MM.1S (cell line): ENCODE results near the gene EPB41L4B.

Experiments
- EZH2 ChIP-seq: fragments of 300-600 bp; sonication (generic); optimal IDR thresholded peaks from 2 replicates; pipeline ENCODE3; 2017; ENCODE audit warnings: low read depth, mild to moderate bottlenecking, antibody characterized with exemption, low read length, mixed read lengths
- EZH2phosphoT487 ChIP-seq: fragments of 300-600 bp; sonication (generic); IDR thresholded peaks from 2 replicates; pipeline ENCODE4 v1.6.1; 2018; ENCODE audit warnings: antibody characterized with exemption, low read length
- TF ChIP-seq, protein P1 (sequence below): fragments of 300-600 bp; sonication (generic); IDR thresholded peaks from 2 replicates; pipeline ENCODE4 v1.5.1; 2016; ENCODE audit warnings: antibody characterized with exemption, low read length, mixed read lengths

GRCh38 chr9:109158651-109159050 lies 162.2 kb downstream of the EPB41L4B start:
- TF ChIP-seq EZH2, result no peak
- TF ChIP-seq, protein P1, sequence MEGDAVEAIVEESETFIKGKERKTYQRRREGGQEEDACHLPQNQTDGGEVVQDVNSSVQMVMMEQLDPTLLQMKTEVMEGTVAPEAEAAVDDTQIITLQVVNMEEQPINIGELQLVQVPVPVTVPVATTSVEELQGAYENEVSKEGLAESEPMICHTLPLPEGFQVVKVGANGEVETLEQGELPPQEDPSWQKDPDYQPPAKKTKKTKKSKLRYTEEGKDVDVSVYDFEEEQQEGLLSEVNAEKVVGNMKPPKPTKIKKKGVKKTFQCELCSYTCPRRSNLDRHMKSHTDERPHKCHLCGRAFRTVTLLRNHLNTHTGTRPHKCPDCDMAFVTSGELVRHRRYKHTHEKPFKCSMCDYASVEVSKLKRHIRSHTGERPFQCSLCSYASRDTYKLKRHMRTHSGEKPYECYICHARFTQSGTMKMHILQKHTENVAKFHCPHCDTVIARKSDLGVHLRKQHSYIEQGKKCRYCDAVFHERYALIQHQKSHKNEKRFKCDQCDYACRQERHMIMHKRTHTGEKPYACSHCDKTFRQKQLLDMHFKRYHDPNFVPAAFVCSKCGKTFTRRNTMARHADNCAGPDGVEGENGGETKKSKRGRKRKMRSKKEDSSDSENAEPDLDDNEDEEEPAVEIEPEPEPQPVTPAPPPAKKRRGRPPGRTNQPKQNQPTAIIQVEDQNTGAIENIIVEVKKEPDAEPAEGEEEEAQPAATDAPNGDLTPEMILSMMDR, result no peak
- no peak for TF ChIP-seq EZH2phosphoT487
